ENCODE measurements around the gene CLIP2. TPM values are rescaled to one million over a fixed set of nuclear protein-coding genes. Genes with fewer than 3 reads are reported as not detected.

CLIP2 gene
- total and polyA plus RNA-seq, 2 of the 8 experiments (the other 6 are each of a cell fraction or from before 2014, with no cell fraction given) = 8.3 to 41.5 TPM

- TF ChIP-seq CHD7 (IDR thresholded peaks at IDR 0.05; ENCODE audit: insufficient replicate concordance, low read length) (no peak), TCF12 (IDR thresholded peaks at IDR 0.05; ENCODE audit: low read depth, low read length) (no peak), SAP30 (IDR thresholded peaks at IDR 0.05; ENCODE audit: insufficient read depth, insufficient replicate concordance, low read length) (no peak), CHD2 (IDR thresholded peaks at IDR 0.05; ENCODE audit: low read length) (no peak), BACH1 (IDR thresholded peaks at IDR 0.05; ENCODE audit: low read length) (no peak), JUND (IDR thresholded peaks at IDR 0.05; ENCODE audit: low read length) (no peak), CREB1 (IDR thresholded peaks at IDR 0.05) (no peak), PHF8 (conservative IDR thresholded peaks at IDR 0.05; ENCODE audit: low read depth, low read length) (no peak), POU5F1 (IDR thresholded peaks at IDR 0.05; ENCODE audit: low read depth, low read length) (no peak), EP300 (IDR thresholded peaks at IDR 0.05; ENCODE audit: borderline replicate concordance in 1 of 2, low read depth in 2 of 2, low read length in 2 of 2) (no peak), SUZ12 (IDR thresholded peaks at IDR 0.05; ENCODE audit: low read length) (no peak), MAFK (IDR thresholded peaks at IDR 0.05; ENCODE audit: low read depth, low read length) (no peak), CHD1 (IDR thresholded peaks at IDR 0.05; ENCODE audit: low read depth, low read length) (no peak)
These were observed 40.0 kb downstream of the CLIP2 start (continued) for GRCh38 chr7:74329225-74329624.
